ENCODE measurements around the gene PGAP1. TPM values are rescaled to one million over a fixed set of nuclear protein-coding genes. Genes with fewer than 3 reads are reported as not detected.

Gene PGAP1
- total RNA-seq, 1 experiment from 2014 or later: 21.0 TPM

DNA sequence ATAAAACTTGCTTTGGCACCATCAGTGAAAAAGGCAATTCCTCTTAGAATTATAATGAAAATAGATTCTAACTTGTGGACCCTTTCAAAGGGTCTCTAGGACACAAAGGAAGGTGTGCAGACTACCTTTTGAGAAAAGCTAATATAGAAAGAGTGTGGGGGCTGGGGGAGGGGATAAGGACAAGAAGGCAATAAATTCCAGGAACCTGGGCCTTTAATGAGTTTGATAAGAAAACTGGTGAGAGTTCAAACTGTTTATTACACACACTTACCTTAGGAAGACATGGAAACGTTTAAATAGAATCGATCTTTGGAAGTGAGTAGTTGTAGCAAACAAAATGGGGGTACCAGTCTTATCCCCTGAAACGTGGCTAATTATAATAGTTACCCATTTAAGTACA, 39.6 kb upstream of the PGAP1 start:
- Histone ChIP-seq H4K8ac (replicated peaks; ENCODE audit: insufficient read length, low read depth, low read length) (no peak overlapping the region), H3K18ac (ENCODE audit: insufficient read length, low read depth, low read length) (no peak overlapping the region), H3K23me2 (ENCODE audit: insufficient read length, low read depth, low read length, poor library complexity, severe bottlenecking) (no peaks in the 10 kb centered on the region), H3K79me2 (ENCODE audit: insufficient read depth, low read length) (no peaks in the 10 kb centered on the region), H2BK5ac (ENCODE audit: insufficient read length, low read length) (no peak overlapping the region), H2BK120ac (ENCODE audit: low read depth, low read length, poor library complexity, severe bottlenecking) (no peak overlapping the region), H3K4me1 (ENCODE audit: insufficient read depth, low read length) (no peaks in the 10 kb centered on the region; the same call in 1 of the 2 replicates), H4K5ac (ENCODE audit: insufficient read length, low read depth, low read length) (no peak overlapping the region), H2BK12ac (ENCODE audit: insufficient read length, low read depth, low read length) (no peak overlapping the region), H3K23ac (ENCODE audit: insufficient read length, low read depth, low read length) (no peak overlapping the region), H3K14ac (ENCODE audit: insufficient read depth, low read length) (no peak overlapping the region), H2AFZ (ENCODE audit: low read length) (peak overlapping the region; percentile 91), H3K79me1 (ENCODE audit: insufficient read depth, low read depth, low read length, poor library complexity, severe bottlenecking) (no peaks in the 10 kb centered on the region), H2BK15ac (ENCODE audit: low read depth, low read length) (no peak overlapping the region), H4K20me1 (ENCODE audit: control insufficient read depth, insufficient read depth, insufficient read length) (no peaks in the 10 kb centered on the region), H3T11ph (ENCODE audit: low read length) (no peak overlapping the region), H3K27me3 (ENCODE audit: insufficient read depth, low read length) (no peaks in the 10 kb centered on the region), H3K4me2 (ENCODE audit: insufficient read depth, insufficient read length, low read length) (no peak overlapping the region), H2BK20ac (ENCODE audit: low read depth, low read length, poor library complexity, severe bottlenecking) (no peak overlapping the region), H3K4ac (ENCODE audit: low read depth, low read length) (no peak overlapping the region), H3K9ac (ENCODE audit: extremely low read depth, insufficient read length, low read length) (no peak overlapping the region), H3K9me3 (ENCODE audit: control insufficient read depth, low read depth, low read length) (no peaks in the 10 kb centered on the region), H4K91ac (ENCODE audit: insufficient read length, low read depth, low read length) (no peak overlapping the region), H2AK5ac (ENCODE audit: insufficient read length, low read length) (no peak overlapping the region), H3K56ac (ENCODE audit: insufficient read length, low read depth, low read length) (no peak overlapping the region), H3K27ac (ENCODE audit: insufficient read length, low read depth, low read length) (no peak overlapping the region)
- peaks cover 18 to 29% of the 10 kb centered on the region in 2 experiments for H3K4me1 Mint-ChIP-seq
- WGBS (ENCODE audit: extremely low coverage, insufficient read length, low lambda C conversion rate): no CpG with 5 or more reads among the region's 3 CpGs
- no peak for DNase-seq
- H3K4me3 Mint-ChIP-seq: no peak overlapping the region
- H3K36me3 Mint-ChIP-seq (ENCODE audit: insufficient read depth in 1 of 3, low read depth in 3 of 3): peaks cover 5 to 18% (median 11%) of the 10 kb centered on the region in 3 experiments
- no peaks in the 10 kb centered on the region for H3K27me3 Mint-ChIP-seq (ENCODE audit: low read depth)
- TF ChIP-seq, protein P1, sequence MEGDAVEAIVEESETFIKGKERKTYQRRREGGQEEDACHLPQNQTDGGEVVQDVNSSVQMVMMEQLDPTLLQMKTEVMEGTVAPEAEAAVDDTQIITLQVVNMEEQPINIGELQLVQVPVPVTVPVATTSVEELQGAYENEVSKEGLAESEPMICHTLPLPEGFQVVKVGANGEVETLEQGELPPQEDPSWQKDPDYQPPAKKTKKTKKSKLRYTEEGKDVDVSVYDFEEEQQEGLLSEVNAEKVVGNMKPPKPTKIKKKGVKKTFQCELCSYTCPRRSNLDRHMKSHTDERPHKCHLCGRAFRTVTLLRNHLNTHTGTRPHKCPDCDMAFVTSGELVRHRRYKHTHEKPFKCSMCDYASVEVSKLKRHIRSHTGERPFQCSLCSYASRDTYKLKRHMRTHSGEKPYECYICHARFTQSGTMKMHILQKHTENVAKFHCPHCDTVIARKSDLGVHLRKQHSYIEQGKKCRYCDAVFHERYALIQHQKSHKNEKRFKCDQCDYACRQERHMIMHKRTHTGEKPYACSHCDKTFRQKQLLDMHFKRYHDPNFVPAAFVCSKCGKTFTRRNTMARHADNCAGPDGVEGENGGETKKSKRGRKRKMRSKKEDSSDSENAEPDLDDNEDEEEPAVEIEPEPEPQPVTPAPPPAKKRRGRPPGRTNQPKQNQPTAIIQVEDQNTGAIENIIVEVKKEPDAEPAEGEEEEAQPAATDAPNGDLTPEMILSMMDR (conservative IDR thresholded peaks at IDR 0.05): no peak
- H3K9me3 Mint-ChIP-seq: peaks cover 15% of the 10 kb centered on the region in 2 experiments; a peak in 4 of 5 replicates
- 0 out of 7 replicates have a peak overlapping the region, but pooled peaks of 2 of the 3 experiments have one; percentile 52 to 56 for H3K27ac Mint-ChIP-seq
